AG04449 (cell line): ENCODE data around the gene SMG7.

ENCODE experiments used
- CTCF ChIA-PET: fragments of 350-600 bp; formaldehyde crosslinking; extraction: SDS; loops from one replicate; lab custom pipeline; 2021; ENCODE audit warnings: antibody characterized with exemption; lab: Yijun Ruan, JAX
- POLR2A ChIA-PET: fragments of 400-600, 350-600 bp; formaldehyde crosslinking; extraction: SDS; loops from one replicate; lab custom pipeline; 2020; ENCODE audit warnings: antibody characterized with exemption, inconsistent platforms; lab: Yijun Ruan, JAX
- DNase-seq: peaks from one replicate; pipeline ENCODE4 v3.0.0-alpha.2; 2010; ENCODE audit warnings: low read depth, low spot score
- H3K4me3 ChIP-seq: 2 replicates; pipeline ENCODE4 v1.5.1; 2011; ENCODE audit warnings: low read depth, mild to moderate bottlenecking, control low read depth, low read length
- TF ChIP-seq, protein P1 (sequence below): IDR thresholded peaks from one replicate; pipeline ENCODE4 v1.5.1; 2011; ENCODE audit warnings: mild to moderate bottlenecking, moderate library complexity, low read length, control low read depth, inconsistent platforms; ENCODE audit not compliant: insufficient read depth; ENCODE audit errors: missing control alignments

The SMG7 gene

DNA sequence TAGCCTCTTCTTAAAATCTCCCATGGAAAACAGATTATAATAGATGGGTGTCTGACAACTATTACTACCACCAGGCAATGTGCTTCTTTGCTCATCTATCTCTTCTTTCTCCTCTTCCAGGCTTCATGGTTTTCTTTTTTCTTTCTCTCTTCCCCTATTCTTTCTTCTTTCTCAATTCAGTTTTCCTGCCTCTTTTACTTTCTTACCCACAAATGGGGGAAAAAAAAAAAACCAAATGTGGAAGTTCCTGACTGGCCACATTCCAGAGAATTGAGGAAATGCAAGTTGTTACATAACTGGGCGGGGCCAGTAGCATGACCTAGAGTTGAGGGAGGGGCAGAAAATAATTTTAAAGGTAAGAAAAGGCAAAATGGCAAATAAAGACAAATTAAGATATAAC is 10.9 kb upstream of the SMG7 start:
- H3K4me3 ChIP-seq = no peak overlapping the region
- TF ChIP-seq, protein P1, sequence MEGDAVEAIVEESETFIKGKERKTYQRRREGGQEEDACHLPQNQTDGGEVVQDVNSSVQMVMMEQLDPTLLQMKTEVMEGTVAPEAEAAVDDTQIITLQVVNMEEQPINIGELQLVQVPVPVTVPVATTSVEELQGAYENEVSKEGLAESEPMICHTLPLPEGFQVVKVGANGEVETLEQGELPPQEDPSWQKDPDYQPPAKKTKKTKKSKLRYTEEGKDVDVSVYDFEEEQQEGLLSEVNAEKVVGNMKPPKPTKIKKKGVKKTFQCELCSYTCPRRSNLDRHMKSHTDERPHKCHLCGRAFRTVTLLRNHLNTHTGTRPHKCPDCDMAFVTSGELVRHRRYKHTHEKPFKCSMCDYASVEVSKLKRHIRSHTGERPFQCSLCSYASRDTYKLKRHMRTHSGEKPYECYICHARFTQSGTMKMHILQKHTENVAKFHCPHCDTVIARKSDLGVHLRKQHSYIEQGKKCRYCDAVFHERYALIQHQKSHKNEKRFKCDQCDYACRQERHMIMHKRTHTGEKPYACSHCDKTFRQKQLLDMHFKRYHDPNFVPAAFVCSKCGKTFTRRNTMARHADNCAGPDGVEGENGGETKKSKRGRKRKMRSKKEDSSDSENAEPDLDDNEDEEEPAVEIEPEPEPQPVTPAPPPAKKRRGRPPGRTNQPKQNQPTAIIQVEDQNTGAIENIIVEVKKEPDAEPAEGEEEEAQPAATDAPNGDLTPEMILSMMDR = no peak
- CTCF ChIA-PET = no interaction called here
- DNase-seq = no peak
- POLR2A ChIA-PET = no interaction called here

DNA sequence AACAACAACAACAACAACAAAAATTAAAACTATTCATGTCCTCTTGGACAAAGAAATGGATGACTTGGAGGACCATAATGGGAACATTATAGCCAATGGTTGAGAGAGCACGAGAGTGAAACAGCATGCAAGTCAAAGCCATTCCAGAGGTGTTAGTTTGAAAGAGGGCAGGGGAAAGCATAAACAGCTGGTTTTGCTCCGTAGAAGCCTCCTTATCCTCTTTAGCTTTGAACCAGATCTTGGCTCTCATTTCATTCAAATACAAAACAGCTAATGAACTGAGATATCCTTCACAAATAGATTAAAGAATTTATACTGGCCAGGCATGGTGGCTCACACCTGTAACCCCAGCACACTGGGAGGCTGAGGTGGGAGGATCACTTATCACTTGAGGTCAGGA is 8.7 kb upstream of the SMG7 start:
- CTCF ChIA-PET = interaction anchor here (1.3 kb wide), 1 partner anchor 10 kb away, joined by 3 read pairs; no protein-coding TSS in a partner anchor
- H3K4me3 ChIP-seq = no peak overlapping the region
- TF ChIP-seq, protein P1 = no peak
- DNase-seq = no peak
- POLR2A ChIA-PET = no interaction called here

DNA sequence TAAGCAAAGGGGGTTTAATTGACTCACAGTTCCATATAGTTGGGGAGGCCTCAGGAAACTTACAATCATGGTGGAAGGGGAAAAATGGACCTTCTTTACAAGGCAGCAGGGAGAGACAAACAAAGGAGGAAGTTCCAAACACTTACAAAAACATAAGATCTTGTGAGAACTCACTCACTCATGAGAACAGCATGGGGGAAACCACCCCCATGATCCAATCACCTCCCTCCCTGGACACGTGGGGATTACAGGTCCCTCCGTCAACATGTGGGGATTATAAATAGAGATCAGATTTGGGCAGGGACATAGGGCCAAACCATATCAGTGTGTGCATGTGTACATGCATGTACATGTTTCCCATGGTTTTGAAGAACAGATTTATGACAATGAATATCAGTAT is 5.5 kb upstream of the SMG7 start:
- TF ChIP-seq, protein P1 = no peak
- CTCF ChIA-PET = interaction anchor here (1.0 kb wide), 1 partner anchor 449 kb away, joined by 3 read pairs; no protein-coding TSS in a partner anchor
- no peak for DNase-seq
- H3K4me3 ChIP-seq = no peak overlapping the region
- POLR2A ChIA-PET = no interaction called here

DNA sequence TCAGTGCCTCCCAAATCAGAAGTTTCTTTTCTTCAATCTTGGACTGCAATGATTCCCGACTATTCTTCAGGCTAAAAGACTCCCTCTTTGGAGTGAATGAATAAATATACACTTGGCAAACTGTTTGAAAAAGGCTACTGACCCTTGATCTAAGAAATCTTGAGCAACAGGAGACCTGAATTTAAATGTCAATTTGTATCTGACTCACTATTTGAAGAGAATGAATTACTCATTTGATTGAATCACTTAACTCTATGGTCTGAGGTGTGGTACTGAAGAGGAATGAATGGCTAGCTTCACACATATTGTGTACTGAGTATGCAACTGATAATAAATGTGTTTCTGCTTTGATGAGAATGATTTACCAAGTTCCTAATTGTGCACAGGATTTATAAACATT is 4.6 kb upstream of the SMG7 start:
- ChIA-PET CTCF (interaction anchor here (1.1 to 2.1 kb wide), 3 partner anchors 8 to 166 kb away, joined by 3 to 10 read pairs (median 4); no protein-coding TSS in a partner anchor), POLR2A (no interaction called here)
- TF ChIP-seq, protein P1 = no peak
- no peak overlapping the region for H3K4me3 ChIP-seq
- DNase-seq = no peak

DNA sequence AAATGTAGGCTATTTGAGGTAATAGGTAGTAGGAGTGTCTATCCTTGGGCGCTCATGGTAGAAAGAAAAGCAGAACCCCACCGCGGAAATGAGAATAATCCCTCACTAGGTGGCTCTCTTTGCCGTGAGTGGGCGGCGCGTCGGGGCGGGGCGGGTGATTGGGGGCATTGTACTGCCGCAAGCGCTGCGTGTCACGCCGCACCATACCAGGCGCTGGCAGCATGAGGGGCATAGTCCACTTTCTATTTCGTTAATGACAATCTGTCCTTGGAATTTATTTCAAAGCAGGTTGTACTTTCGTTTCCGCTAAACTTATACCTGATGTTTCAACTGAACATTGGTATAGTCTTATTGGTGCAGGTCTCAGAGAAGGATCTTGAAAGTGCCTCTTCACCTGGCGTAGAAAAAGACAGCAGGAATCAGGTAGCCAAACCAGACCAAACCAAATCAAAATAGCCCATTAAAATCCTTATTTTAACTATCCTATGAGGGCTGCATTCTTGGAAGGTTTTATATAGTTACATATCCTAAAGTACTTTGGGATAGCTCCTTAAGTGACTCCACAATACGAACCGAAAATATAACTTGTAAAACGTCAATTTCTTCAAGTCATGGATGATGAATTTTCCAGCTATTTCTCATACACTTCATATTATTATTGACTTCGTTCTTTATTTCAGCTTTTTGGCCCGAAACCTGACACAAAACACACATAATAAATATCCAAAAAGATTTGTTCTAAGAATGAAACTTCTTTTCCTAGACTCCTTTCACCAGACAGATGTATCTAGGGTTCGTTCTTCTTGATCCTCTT is 1.9 kb upstream of the SMG7 start:
- TF ChIP-seq, protein P1 = peak; percentile 62
- peak overlapping the region; percentile 94 for H3K4me3 ChIP-seq
- POLR2A ChIA-PET = interaction anchor here (0.6 to 0.7 kb wide), 4 partner anchors 23 to 1394 kb away, joined by 3 read pairs; no protein-coding TSS in a partner anchor
- CTCF ChIA-PET = interaction anchor here (0.6 to 1.6 kb wide), 11 partner anchors 8 to 447 kb away, joined by 3 to 8 read pairs (median 4); no protein-coding TSS in a partner anchor
- DNase-seq = no peak
